Activated T-helper 17 cell treated with anti-CD3 and anti-CD28 coated beads, Interleukin-2, amount 50 U/mL, for 72 hours (primary cell): ENCODE results near the gene SPRR2A. TPM values are rescaled to one million over a fixed set of nuclear protein-coding genes. Genes with fewer than 3 reads are reported as not detected.
"Not testable (repeated sequence)": the region's sequence is repeated elsewhere in the genome, so short reads cannot be mapped to it uniquely, and the experiment has no call there.

ENCODE experiments used
- ATAC-seq: fragments of 150-1000 bp; cut with Tn5 transposase; replicated peaks from 2 replicates; pipeline ENCODE4 v1.10.0; 2021; ENCODE audit warnings: mild to moderate bottlenecking, moderate library complexity
- H3K27ac Mint-ChIP-seq: one replicate; pipeline ENCODE4 v1.8.0; 2022; ENCODE audit warnings: mixed read lengths
- H3K27me3 Mint-ChIP-seq: one replicate; pipeline ENCODE4 v1.8.0; 2022; ENCODE audit warnings: mixed read lengths
- H3K36me3 Mint-ChIP-seq: one replicate; pipeline ENCODE4 v1.8.0; 2022; ENCODE audit warnings: low read depth, mild to moderate bottlenecking, mixed read lengths
- H3K4me1 Mint-ChIP-seq: one replicate; pipeline ENCODE4 v1.8.0; 2022; ENCODE audit warnings: mixed read lengths
- H3K4me3 Mint-ChIP-seq: one replicate; pipeline ENCODE4 v1.8.0; 2022; ENCODE audit warnings: mild to moderate bottlenecking, mixed read lengths
- H3K9me3 Mint-ChIP-seq: one replicate; pipeline ENCODE4 v1.8.0; 2022; ENCODE audit warnings: mixed read lengths
- total RNA-seq, 2 donors: library from RNA; stranded (reverse); gene quantifications; one replicate each; pipeline ENCODE4 v1.2.3, GENCODE V29; 2022

Gene SPRR2A
- total RNA-seq, 2 donors from 2014 or later, result not detected

GRCh38 chr1:153040950-153041631 lies 16.2 kb downstream of the SPRR2A start, which contains the start of gene SPRR2D:
Gene SPRR2D, minus strand, starts transcription at chr1:153041120. Its CDS starts 774 bp downstream, at chr1:153040346.
- H3K27me3 Mint-ChIP-seq, result peaks cover 55% of the 10 kb centered on the region
- H3K27ac Mint-ChIP-seq, result no peak within 1 kb of the TSS
- no peaks in the 10 kb centered on the region for H3K4me1 Mint-ChIP-seq
- ATAC-seq, result no peak
- H3K9me3 Mint-ChIP-seq, result no peaks in the 10 kb centered on the region
- H3K36me3 Mint-ChIP-seq, result no peaks in the 10 kb centered on the region
- H3K4me3 Mint-ChIP-seq, result no peak within 1 kb of the TSS

DNA sequence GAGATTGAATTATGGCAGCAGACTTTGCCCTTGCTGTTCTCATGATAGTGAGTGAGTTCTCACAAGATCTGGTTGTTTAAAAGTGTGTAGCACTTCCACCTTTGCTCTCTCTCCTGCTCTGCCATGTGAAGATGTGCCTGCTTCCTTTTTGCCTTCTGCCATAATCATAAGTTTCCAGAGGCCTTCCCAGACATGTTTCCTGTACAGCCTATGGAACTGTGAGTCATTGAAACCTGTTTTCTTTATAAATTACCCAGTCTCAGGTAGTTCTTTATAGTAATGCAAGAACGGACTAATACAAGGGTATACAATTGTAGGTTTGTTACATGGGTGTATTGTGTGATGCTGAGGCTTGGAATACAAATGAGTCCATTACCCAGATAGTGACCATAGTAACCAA lies 22.1 kb downstream of the SPRR2A start:
- no peak for ATAC-seq

GRCh38 chr1:153032677-153033308 lies 24.5 kb downstream of the SPRR2A start:
- Mint-ChIP-seq H3K4me3 (no peak overlapping the region), H3K27ac (no peak overlapping the region), H3K4me1 (no peaks in the 10 kb centered on the region), H3K36me3 (no peaks in the 10 kb centered on the region), H3K27me3 (peaks cover 16% of the 10 kb centered on the region), H3K9me3 (no peaks in the 10 kb centered on the region)
- ATAC-seq, result peak; percentile 39

More for the DNA sequence above, 22.1 kb downstream of the SPRR2A start:
- no peak overlapping the region for H3K27ac Mint-ChIP-seq
- no peaks in the 10 kb centered on the region for H3K9me3 Mint-ChIP-seq
- no peaks in the 10 kb centered on the region for H3K36me3 Mint-ChIP-seq
- no peak overlapping the region for H3K4me3 Mint-ChIP-seq
- peaks cover 17% of the 10 kb centered on the region for H3K27me3 Mint-ChIP-seq
- H3K4me1 Mint-ChIP-seq, result no peaks in the 10 kb centered on the region

- H3K4me1 Mint-ChIP-seq, result no peaks in the 10 kb centered on the region
- no peak overlapping the region for H3K4me3 Mint-ChIP-seq
- no peak for ATAC-seq
- no peaks in the 10 kb centered on the region for H3K9me3 Mint-ChIP-seq
- no peaks in the 10 kb centered on the region for H3K36me3 Mint-ChIP-seq
- peaks cover 13% of the 10 kb centered on the region for H3K27me3 Mint-ChIP-seq
- no peak overlapping the region for H3K27ac Mint-ChIP-seq
These were observed 25.2 kb downstream of the SPRR2A start for GRCh38 chr1:153032073-153032472.

DNA sequence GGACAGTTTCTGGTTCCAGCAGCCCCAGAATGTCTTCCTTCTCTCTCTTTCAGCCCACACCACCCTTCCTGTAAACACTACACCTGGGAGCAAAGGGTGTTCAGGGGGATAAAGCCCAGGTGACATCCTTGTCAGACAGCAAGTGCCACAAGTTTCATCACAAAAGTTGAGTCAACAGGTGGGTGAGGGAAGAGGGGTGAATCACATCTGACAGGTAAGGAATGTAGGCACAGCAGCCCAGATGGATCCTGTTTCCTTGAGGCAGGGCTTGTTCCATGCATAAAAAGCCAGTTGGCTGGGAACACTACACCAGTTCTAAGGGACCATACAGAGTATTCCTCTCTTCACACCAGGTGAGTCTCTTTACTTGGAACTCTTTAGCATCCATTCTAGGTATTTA lies 26.4 kb downstream of the SPRR2A start, which contains the start of gene SPRR1B:
Gene SPRR1B (plus strand): TSS at position 309 of the 400 bp plus-strand sequence. CDS start 1,143 bp downstream, outside the sequence.
- no peaks in the 10 kb centered on the region for H3K4me1 Mint-ChIP-seq
- no peak for ATAC-seq
- no peaks in the 10 kb centered on the region for H3K9me3 Mint-ChIP-seq
- H3K27ac Mint-ChIP-seq, result no peak within 1 kb of the TSS
- no peaks in the 10 kb centered on the region for H3K36me3 Mint-ChIP-seq
- peaks cover 13% of the 10 kb centered on the region for H3K27me3 Mint-ChIP-seq
- no peak within 1 kb of the TSS for H3K4me3 Mint-ChIP-seq

- H3K4me3 Mint-ChIP-seq, result no peak overlapping the region
- peaks cover 17% of the 10 kb centered on the region for H3K27me3 Mint-ChIP-seq
- no peaks in the 10 kb centered on the region for H3K9me3 Mint-ChIP-seq
- H3K36me3 Mint-ChIP-seq, result no peaks in the 10 kb centered on the region
- H3K4me1 Mint-ChIP-seq, result no peaks in the 10 kb centered on the region
- no peak for ATAC-seq
- H3K27ac Mint-ChIP-seq, result no peak overlapping the region
These were observed 28.5 kb downstream of the SPRR2A start for GRCh38 chr1:153028766-153029165.

GRCh38 chr1:153025797-153026196 lies 31.5 kb downstream of the SPRR2A start:
- Mint-ChIP-seq H3K36me3 (no peaks in the 10 kb centered on the region), H3K4me3 (no peak overlapping the region), H3K27ac (no peak overlapping the region), H3K27me3 (peaks cover 29% of the 10 kb centered on the region), H3K9me3 (no peaks in the 10 kb centered on the region), H3K4me1 (no peaks in the 10 kb centered on the region)
- ATAC-seq, result no peak

DNA sequence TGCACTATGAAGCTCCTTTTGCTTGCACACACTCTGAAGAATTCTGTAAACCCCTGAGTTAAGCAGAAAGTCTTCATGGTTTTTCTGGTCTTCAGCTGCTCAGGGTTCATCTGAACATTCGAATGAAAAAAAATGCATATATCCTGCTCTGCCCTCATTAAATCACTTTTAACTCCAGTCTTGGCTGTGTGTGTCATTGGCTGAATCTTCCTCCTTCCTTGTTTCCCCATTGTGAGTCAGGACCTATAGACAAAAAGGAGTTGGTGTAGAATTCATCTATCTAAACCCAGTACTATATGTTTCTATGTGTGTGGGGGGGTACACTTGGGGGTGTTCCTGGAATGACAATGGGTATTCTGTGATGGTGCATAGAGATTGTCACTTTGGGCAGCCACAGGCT lies 32.9 kb downstream of the SPRR2A start:
- Mint-ChIP-seq H3K36me3 (no peaks in the 10 kb centered on the region), H3K4me1 (no peaks in the 10 kb centered on the region), H3K27ac (no peak overlapping the region), H3K9me3 (no peaks in the 10 kb centered on the region), H3K27me3 (peaks cover 34% of the 10 kb centered on the region), H3K4me3 (no peak overlapping the region)
- no peak for ATAC-seq

DNA sequence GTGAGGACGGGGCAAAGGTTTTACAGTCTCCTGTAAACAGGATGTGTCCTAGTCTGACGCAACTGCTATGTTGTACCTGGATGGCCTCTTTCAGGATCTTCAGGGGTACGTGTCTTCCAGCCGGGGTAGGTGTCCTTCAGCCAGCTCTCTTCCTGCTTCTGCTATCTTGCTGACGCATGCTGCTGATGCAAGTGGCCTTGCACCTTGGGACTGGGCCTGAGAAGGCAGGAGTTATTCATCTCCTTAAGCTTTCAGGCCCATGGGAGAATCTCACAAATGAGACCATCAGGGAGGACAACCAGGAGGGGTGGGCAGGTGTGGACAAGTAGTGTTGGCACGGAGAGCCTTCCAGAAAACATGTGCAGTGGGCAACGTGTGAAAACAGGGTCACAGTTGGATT lies 34.2 kb downstream of the SPRR2A start:
- H3K27ac Mint-ChIP-seq, result no peak overlapping the region
- ATAC-seq, result no peak
- no peak overlapping the region for H3K4me3 Mint-ChIP-seq
- no peaks in the 10 kb centered on the region for H3K36me3 Mint-ChIP-seq
- H3K4me1 Mint-ChIP-seq, result no peaks in the 10 kb centered on the region
- no peaks in the 10 kb centered on the region for H3K9me3 Mint-ChIP-seq
- peaks cover 31% of the 10 kb centered on the region for H3K27me3 Mint-ChIP-seq

DNA sequence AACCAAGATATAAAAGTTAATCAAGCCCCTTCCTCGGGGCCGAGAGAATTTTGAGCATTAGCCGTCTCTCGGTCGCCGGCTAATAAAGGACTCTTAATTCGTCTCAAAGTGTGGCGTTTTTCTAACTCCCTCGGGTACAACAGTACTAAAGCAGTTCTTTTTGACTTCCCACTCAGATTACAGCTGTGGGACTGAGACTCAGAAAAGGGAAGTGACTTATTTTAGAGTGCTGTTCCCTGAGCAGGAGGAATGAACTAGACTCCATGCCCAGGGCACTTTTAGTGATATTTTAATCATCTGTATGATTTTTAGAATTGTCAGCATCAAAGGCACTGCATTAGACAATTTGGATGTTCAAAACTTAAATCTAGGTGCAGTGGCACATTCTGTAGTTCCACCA lies 35.0 kb downstream of the SPRR2A start:
- H3K27ac Mint-ChIP-seq, H3K9me3 Mint-ChIP-seq, H3K36me3 Mint-ChIP-seq, H3K4me3 Mint-ChIP-seq, H3K4me1 Mint-ChIP-seq, ATAC-seq: not testable (repeated sequence)
- peaks cover 31% of the 10 kb centered on the region for H3K27me3 Mint-ChIP-seq

- H3K9me3 Mint-ChIP-seq, H3K4me1 Mint-ChIP-seq, H3K36me3 Mint-ChIP-seq, ATAC-seq, H3K4me3 Mint-ChIP-seq, H3K27ac Mint-ChIP-seq: not testable (repeated sequence)
- H3K27me3 Mint-ChIP-seq, result peaks cover 32% of the 10 kb centered on the region
These were observed 35.5 kb downstream of the SPRR2A start for GRCh38 chr1:153021829-153022228.

GRCh38 chr1:153011235-153011758 lies 46.0 kb downstream of the SPRR2A start:
- H3K9me3 Mint-ChIP-seq, H3K4me3 Mint-ChIP-seq, H3K36me3 Mint-ChIP-seq, H3K4me1 Mint-ChIP-seq, ATAC-seq, H3K27ac Mint-ChIP-seq: not testable (repeated sequence)
- peaks cover 13% of the 10 kb centered on the region for H3K27me3 Mint-ChIP-seq
